AG10803 (cell line): Measurements from ENCODE around the gene ATP13A5.

ENCODE experiments used
- DNase-seq: peaks from one replicate; pipeline ENCODE4 v3.0.0; 2010; ENCODE audit warnings: low read depth
- H3K4me3 ChIP-seq: 2 replicates; pipeline ENCODE4 v1.5.1; 2011; ENCODE audit warnings: mild to moderate bottlenecking, low read length, control low read depth
- TF ChIP-seq, protein P1 (sequence below): conservative IDR thresholded peaks from 2 replicates; pipeline ENCODE4 v1.5.1; 2011; ENCODE audit warnings: mild to moderate bottlenecking, low read length, control low read depth, inconsistent platforms

The ATP13A5 gene, protein sequence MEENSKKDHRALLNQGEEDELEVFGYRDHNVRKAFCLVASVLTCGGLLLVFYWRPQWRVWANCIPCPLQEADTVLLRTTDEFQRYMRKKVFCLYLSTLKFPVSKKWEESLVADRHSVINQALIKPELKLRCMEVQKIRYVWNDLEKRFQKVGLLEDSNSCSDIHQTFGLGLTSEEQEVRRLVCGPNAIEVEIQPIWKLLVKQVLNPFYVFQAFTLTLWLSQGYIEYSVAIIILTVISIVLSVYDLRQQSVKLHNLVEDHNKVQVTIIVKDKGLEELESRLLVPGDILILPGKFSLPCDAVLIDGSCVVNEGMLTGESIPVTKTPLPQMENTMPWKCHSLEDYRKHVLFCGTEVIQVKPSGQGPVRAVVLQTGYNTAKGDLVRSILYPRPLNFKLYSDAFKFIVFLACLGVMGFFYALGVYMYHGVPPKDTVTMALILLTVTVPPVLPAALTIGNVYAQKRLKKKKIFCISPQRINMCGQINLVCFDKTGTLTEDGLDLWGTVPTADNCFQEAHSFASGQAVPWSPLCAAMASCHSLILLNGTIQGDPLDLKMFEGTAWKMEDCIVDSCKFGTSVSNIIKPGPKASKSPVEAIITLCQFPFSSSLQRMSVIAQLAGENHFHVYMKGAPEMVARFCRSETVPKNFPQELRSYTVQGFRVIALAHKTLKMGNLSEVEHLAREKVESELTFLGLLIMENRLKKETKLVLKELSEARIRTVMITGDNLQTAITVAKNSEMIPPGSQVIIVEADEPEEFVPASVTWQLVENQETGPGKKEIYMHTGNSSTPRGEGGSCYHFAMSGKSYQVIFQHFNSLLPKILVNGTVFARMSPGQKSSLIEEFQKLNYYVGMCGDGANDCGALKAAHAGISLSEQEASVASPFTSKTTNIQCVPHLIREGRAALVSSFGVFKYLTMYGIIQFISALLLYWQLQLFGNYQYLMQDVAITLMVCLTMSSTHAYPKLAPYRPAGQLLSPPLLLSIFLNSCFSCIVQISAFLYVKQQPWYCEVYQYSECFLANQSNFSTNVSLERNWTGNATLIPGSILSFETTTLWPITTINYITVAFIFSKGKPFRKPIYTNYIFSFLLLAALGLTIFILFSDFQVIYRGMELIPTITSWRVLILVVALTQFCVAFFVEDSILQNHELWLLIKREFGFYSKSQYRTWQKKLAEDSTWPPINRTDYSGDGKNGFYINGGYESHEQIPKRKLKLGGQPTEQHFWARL

GRCh38 chr3:193378706-193379105, at the start of gene ATP13A5:
ATP13A5 (minus strand) TSS chr3:193378753; CDS start chr3:193378725, 28 bp downstream.
- no peak within 1 kb of the TSS for H3K4me3 ChIP-seq
- TF ChIP-seq, protein P1, sequence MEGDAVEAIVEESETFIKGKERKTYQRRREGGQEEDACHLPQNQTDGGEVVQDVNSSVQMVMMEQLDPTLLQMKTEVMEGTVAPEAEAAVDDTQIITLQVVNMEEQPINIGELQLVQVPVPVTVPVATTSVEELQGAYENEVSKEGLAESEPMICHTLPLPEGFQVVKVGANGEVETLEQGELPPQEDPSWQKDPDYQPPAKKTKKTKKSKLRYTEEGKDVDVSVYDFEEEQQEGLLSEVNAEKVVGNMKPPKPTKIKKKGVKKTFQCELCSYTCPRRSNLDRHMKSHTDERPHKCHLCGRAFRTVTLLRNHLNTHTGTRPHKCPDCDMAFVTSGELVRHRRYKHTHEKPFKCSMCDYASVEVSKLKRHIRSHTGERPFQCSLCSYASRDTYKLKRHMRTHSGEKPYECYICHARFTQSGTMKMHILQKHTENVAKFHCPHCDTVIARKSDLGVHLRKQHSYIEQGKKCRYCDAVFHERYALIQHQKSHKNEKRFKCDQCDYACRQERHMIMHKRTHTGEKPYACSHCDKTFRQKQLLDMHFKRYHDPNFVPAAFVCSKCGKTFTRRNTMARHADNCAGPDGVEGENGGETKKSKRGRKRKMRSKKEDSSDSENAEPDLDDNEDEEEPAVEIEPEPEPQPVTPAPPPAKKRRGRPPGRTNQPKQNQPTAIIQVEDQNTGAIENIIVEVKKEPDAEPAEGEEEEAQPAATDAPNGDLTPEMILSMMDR: no peak
- DNase-seq: no peak

GRCh38 chr3:193418576-193419373, 40.2 kb upstream of the ATP13A5 start:
- no peak for DNase-seq
- TF ChIP-seq, protein P1: no peak
- no peak overlapping the region for H3K4me3 ChIP-seq

GRCh38 chr3:193416629-193417028, 38.1 kb upstream of the ATP13A5 start:
- no peak overlapping the region for H3K4me3 ChIP-seq
- TF ChIP-seq, protein P1: no peak
- DNase-seq: no peak

DNA sequence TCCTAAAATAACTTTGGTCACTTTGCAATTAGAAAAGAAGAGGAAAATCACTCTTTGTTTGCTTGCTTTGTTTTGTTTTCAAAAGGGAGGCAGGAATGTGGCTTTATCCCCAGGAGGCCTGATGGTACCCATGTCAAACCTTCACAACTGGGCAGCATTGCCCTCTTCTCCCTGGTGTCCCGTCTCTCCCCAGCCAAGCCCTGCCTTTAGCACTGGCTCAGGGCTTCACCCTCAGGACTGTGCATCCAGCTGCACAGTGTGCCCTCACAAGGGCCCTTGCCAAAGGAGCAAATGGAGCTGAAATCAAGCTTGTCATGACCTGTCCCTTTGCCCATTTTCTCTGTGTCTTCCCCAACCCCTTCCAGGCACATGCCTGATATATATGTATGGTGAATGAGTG, 29.1 kb upstream of the ATP13A5 start:
- DNase-seq: no peak
- TF ChIP-seq, protein P1: no peak
- no peak overlapping the region for H3K4me3 ChIP-seq

DNA sequence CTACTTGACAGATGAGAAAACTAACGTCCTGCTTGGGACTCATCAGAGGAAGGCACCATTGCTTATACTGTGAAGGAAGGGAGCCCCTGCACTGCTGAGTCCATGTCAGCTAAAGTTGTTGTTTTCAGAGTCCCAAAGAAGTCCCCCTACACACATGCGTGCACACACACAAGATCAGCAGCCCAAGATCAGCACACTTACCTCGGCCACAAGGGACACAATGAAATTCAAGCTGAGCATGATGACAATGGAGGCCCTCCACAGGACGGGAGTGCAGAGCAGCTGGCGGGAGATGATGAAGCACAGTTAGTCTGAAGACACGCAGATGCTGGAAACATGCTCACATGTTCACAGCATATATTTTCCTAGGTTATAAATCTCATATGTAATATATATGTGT, 28.6 kb upstream of the ATP13A5 start:
- TF ChIP-seq, protein P1: no peak
- no peak for DNase-seq
- H3K4me3 ChIP-seq: no peak overlapping the region

DNA sequence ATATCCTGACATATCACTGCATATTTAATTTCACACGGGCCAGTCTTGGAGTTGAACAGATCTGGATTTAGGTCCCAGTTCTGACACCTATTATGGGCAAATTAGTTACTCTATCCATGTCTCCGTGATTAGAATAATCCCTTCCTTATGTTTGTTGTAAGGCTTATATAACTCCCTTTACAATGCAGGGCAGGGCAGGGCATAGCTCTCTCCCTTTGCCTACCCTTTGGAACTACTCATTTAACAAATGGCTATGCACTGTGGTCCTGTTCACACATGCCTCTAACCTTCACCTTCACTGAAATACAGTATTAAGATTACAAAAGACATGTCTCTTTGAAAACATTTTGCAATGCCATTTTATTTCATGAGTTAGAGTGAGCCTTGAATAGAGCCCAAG, 24.8 kb upstream of the ATP13A5 start:
- H3K4me3 ChIP-seq: no peak overlapping the region
- TF ChIP-seq, protein P1: no peak
- DNase-seq: no peak
